EL (cell line): Measurements from ENCODE around the gene KCMF1.
A peak's percentile ranks its signal among the peaks of the same experiment; 100 is the strongest.

Source experiments
- DNase-seq: peaks from one replicate; pipeline ENCODE4 v3.0.0-alpha.2; 2016

KCMF1 gene

GRCh38 chr2:85088921-85089320, 118.0 kb downstream of the KCMF1 start:
- no peak for DNase-seq

GRCh38 chr2:85089585-85089984, 118.6 kb downstream of the KCMF1 start:
- DNase-seq, result no peak

GRCh38 chr2:85091838-85092237, 120.9 kb downstream of the KCMF1 start:
- no peak for DNase-seq

- peak; percentile 33 for DNase-seq
Observed at GRCh38 chr2:85095094-85095493, 124.1 kb downstream of the KCMF1 start.

- no peak for DNase-seq
Observed at GRCh38 chr2:85096616-85097015, 125.7 kb downstream of the KCMF1 start.

GRCh38 chr2:85104228-85104627, 133.3 kb downstream of the KCMF1 start:
- DNase-seq, result no peak

GRCh38 chr2:85106489-85107180, 135.7 kb downstream of the KCMF1 start:
- peak; percentile 90 for DNase-seq
